Neural cell (in vitro differentiated cells): ENCODE data around the gene TMEM30B. TPM values are rescaled to one million over a fixed set of nuclear protein-coding genes. Genes with fewer than 3 reads are reported as not detected.

Experiments
- H2AFZ ChIP-seq: fragments of 200-600, 300-800 bp; sonication (generic), shearing (Covaris generic); 2 replicates; pipeline ENCODE4 v1.6.0; 2014; ENCODE audit warnings: low read depth, mild to moderate bottlenecking, antibody characterized with exemption, low read length, moderate library complexity
- H3F3A ChIP-seq: fragments of 200-600 bp; shearing (Covaris generic); 2 replicates; pipeline ENCODE4 v1.6.1; 2016; ENCODE audit warnings: mild to moderate bottlenecking, moderate library complexity, mixed read lengths, antibody characterized with exemption, low read length; ENCODE audit not compliant: insufficient read depth, poor library complexity, severe bottlenecking
- H3K27ac ChIP-seq: fragments of 200-600, 300-800 bp; sonication (generic), shearing (Covaris generic); 2 replicates; pipeline ENCODE4 v1.5.1; 2014; ENCODE audit warnings: mild to moderate bottlenecking, low read length, moderate library complexity
- H3K27me3 ChIP-seq: fragments of 300-800, 200-600 bp; sonication (generic), shearing (Covaris generic); 2 replicates; pipeline ENCODE4 v1.6.0; 2014; ENCODE audit warnings: mild to moderate bottlenecking, low read depth, low read length, moderate library complexity; ENCODE audit not compliant: insufficient read depth
- H3K36me3 ChIP-seq: fragments of 300-800, 200-600 bp; sonication (generic), shearing (Covaris generic); 2 replicates; pipeline ENCODE4 v1.5.1; 2014; ENCODE audit warnings: mild to moderate bottlenecking, antibody characterized with exemption, low read length, moderate library complexity; ENCODE audit not compliant: insufficient read depth
- H3K4me2 ChIP-seq: fragments of 300-800, 200-600 bp; sonication (generic), shearing (Covaris generic); 2 replicates; pipeline ENCODE4 v1.6.0; 2014; ENCODE audit warnings: mild to moderate bottlenecking, low read length
- H3K4me3 ChIP-seq: fragments of 300-800, 200-600 bp; sonication (generic), shearing (Covaris generic); 2 replicates; pipeline ENCODE4 v1.5.1; 2014; ENCODE audit warnings: mild to moderate bottlenecking, low read length, moderate library complexity
- H3K79me2 ChIP-seq: fragments of 200-600 bp; shearing (Covaris generic); replicated peaks from 2 replicates; pipeline ENCODE4 v1.6.0; 2014; ENCODE audit warnings: mild to moderate bottlenecking, low read length, moderate library complexity; ENCODE audit not compliant: insufficient read depth
- H3K9ac ChIP-seq: fragments of 300-800, 200-600 bp; sonication (generic), shearing (Covaris generic); 2 replicates; pipeline ENCODE4 v1.6.1; 2016; ENCODE audit warnings: mild to moderate bottlenecking, low read length, mixed read lengths
- H3K9me2 ChIP-seq: fragments of 200-600 bp; shearing (Covaris generic); 2 replicates; pipeline ENCODE4 v1.6.1; 2016; ENCODE audit warnings: mild to moderate bottlenecking, low read length, mixed read lengths; ENCODE audit not compliant: insufficient read depth
- H3K9me3 ChIP-seq: fragments of 200-600, 300-800 bp; sonication (generic), shearing (Covaris generic); 2 replicates; pipeline ENCODE4 v1.6.1; 2016; ENCODE audit warnings: mild to moderate bottlenecking, mixed run types, low read length, moderate library complexity, mixed read lengths
- H4K20me1 ChIP-seq: fragments of 200-600 bp; shearing (Covaris generic); 2 replicates; pipeline ENCODE4 v1.6.1; 2016; ENCODE audit warnings: mild to moderate bottlenecking, mixed run types; ENCODE audit not compliant: insufficient read depth
- CTCF ChIP-seq: fragments of 450-650 bp; IDR thresholded peaks from 2 replicates; pipeline ENCODE4 v1.5.1; 2014; ENCODE audit warnings: antibody characterized with exemption, mild to moderate bottlenecking, moderate library complexity; ENCODE audit not compliant: poor library complexity, severe bottlenecking
- EP300 ChIP-seq: fragments of 450-650 bp; conservative IDR thresholded peaks from 2 replicates; pipeline ENCODE4 v1.6.1; 2014; ENCODE audit warnings: antibody characterized with exemption, mild to moderate bottlenecking, moderate library complexity; ENCODE audit not compliant: poor library complexity, severe bottlenecking
- EZH2 ChIP-seq: fragments of 200-600, 300-800 bp; shearing (Covaris generic), sonication (generic); IDR thresholded peaks from 2 replicates; pipeline ENCODE4 v1.6.1; 2014; ENCODE audit warnings: antibody characterized with exemption, low read length, borderline replicate concordance, mild to moderate bottlenecking; ENCODE audit not compliant: insufficient read depth, poor library complexity, severe bottlenecking
- MXI1 ChIP-seq: fragments of 450-650 bp; conservative IDR thresholded peaks from 2 replicates; pipeline ENCODE4 v1.6.1; 2014; ENCODE audit warnings: antibody characterized with exemption, mild to moderate bottlenecking; ENCODE audit not compliant: poor library complexity, severe bottlenecking
- POLR2AphosphoS5 ChIP-seq: IDR thresholded peaks from 2 replicates; pipeline ENCODE4 v1.6.1; 2012
- RAD21 ChIP-seq: fragments of 450-650 bp; conservative IDR thresholded peaks from 2 replicates; pipeline ENCODE4 v1.6.1; 2014; ENCODE audit warnings: antibody characterized with exemption, mild to moderate bottlenecking, moderate library complexity
- SMC3 ChIP-seq: fragments of 450-650 bp; conservative IDR thresholded peaks from 2 replicates; pipeline ENCODE4 v1.6.1; 2014; ENCODE audit warnings: antibody characterized with exemption, mild to moderate bottlenecking, moderate library complexity; ENCODE audit not compliant: poor library complexity
- TAF1 ChIP-seq: IDR thresholded peaks from 2 replicates; pipeline ENCODE4 v1.6.1; 2012; ENCODE audit warnings: low read depth
- polyA plus RNA-seq: library from polyadenylated mRNA; depleted of rRNA; stranded (reverse); fragments of >200 nt; gene quantifications from 2 replicates; pipeline ENCODE4 v1.2.3, GENCODE V29; 2014
- TF ChIP-seq, protein P1 (sequence below): IDR thresholded peaks from 2 replicates; pipeline ENCODE4 v1.6.1; 2012; ENCODE audit warnings: borderline replicate concordance

The TMEM30B gene
- polyA plus RNA-seq, 1 donor from 2014 or later: 0.28 TPM

DNA sequence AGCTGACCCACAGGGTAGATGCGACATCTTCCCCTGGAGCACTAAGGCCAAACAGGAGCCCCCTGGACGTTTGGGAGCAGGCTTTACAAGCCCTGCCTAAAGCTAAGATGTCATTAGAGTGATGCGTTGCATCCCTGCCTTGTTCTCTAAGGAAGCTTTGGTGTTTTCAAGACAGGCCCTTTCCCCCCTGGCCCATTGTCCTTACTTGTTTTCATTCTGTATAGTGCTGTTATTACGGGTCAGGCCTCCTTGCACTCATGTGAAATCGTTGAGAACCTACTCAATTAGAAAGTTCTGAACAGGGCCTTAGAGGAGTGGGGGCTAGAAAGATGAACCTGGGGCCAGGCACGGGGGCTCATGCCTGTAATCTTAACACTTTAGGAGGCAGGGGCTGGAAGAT lies 38.6 kb upstream of the TMEM30B start:
- H3K79me2 ChIP-seq: no peaks in the 10 kb centered on the region
- no peak overlapping the region for H3K4me3 ChIP-seq
- peaks cover 40% of the 10 kb centered on the region for H3K27me3 ChIP-seq
- no peak overlapping the region for H3K9ac ChIP-seq
- no peaks in the 10 kb centered on the region for H4K20me1 ChIP-seq
- H3K9me2 ChIP-seq: no peaks in the 10 kb centered on the region
- H3F3A ChIP-seq: no peaks in the 10 kb centered on the region
- H3K27ac ChIP-seq: no peak overlapping the region
- TF ChIP-seq EP300 (no peak), POLR2AphosphoS5 (no peak), SMC3 (no peak), EZH2 (no peak)
- H3K4me2 ChIP-seq: no peak overlapping the region
- no peaks in the 10 kb centered on the region for H3K9me3 ChIP-seq
- H3K36me3 ChIP-seq: no peaks in the 10 kb centered on the region
- no peak overlapping the region for H2AFZ ChIP-seq

DNA sequence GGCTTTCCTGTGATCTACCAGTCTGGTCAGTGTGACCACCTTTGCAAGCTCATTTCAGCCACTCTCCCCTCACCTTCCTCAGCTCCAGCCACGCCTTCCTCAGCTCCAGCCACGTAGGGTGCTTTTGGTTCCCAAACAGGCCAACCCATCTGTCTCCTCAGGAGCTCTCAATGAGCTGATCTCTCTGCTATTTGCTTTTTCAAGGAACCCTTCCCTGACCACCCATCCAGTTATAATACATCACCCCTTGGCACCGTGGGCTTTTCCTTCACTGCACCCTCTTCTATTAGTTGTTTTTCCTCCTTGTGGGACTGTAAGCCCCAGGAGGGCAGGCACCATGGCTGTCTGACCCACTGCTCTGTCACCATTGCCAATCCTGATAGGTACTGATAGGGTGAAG lies 37.9 kb upstream of the TMEM30B start:
- H3K27ac ChIP-seq: no peak overlapping the region
- H2AFZ ChIP-seq: no peak overlapping the region
- no peaks in the 10 kb centered on the region for H3K36me3 ChIP-seq
- no peaks in the 10 kb centered on the region for H3F3A ChIP-seq
- H3K9me3 ChIP-seq: no peaks in the 10 kb centered on the region
- H4K20me1 ChIP-seq: no peaks in the 10 kb centered on the region
- H3K27me3 ChIP-seq: peaks cover 36% of the 10 kb centered on the region
- no peak overlapping the region for H3K4me2 ChIP-seq
- TF ChIP-seq CTCF (no peak), EP300 (no peak), SMC3 (no peak), TAF1 (no peak), EZH2 (no peak), RAD21 (no peak), MXI1 (no peak), POLR2AphosphoS5 (no peak)
- TF ChIP-seq, protein P1, sequence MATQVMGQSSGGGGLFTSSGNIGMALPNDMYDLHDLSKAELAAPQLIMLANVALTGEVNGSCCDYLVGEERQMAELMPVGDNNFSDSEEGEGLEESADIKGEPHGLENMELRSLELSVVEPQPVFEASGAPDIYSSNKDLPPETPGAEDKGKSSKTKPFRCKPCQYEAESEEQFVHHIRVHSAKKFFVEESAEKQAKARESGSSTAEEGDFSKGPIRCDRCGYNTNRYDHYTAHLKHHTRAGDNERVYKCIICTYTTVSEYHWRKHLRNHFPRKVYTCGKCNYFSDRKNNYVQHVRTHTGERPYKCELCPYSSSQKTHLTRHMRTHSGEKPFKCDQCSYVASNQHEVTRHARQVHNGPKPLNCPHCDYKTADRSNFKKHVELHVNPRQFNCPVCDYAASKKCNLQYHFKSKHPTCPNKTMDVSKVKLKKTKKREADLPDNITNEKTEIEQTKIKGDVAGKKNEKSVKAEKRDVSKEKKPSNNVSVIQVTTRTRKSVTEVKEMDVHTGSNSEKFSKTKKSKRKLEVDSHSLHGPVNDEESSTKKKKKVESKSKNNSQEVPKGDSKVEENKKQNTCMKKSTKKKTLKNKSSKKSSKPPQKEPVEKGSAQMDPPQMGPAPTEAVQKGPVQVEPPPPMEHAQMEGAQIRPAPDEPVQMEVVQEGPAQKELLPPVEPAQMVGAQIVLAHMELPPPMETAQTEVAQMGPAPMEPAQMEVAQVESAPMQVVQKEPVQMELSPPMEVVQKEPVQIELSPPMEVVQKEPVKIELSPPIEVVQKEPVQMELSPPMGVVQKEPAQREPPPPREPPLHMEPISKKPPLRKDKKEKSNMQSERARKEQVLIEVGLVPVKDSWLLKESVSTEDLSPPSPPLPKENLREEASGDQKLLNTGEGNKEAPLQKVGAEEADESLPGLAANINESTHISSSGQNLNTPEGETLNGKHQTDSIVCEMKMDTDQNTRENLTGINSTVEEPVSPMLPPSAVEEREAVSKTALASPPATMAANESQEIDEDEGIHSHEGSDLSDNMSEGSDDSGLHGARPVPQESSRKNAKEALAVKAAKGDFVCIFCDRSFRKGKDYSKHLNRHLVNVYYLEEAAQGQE: no peak
- no peak overlapping the region for H3K9ac ChIP-seq
- H3K4me3 ChIP-seq: no peak overlapping the region
- H3K9me2 ChIP-seq: no peaks in the 10 kb centered on the region
- H3K79me2 ChIP-seq: no peaks in the 10 kb centered on the region

DNA sequence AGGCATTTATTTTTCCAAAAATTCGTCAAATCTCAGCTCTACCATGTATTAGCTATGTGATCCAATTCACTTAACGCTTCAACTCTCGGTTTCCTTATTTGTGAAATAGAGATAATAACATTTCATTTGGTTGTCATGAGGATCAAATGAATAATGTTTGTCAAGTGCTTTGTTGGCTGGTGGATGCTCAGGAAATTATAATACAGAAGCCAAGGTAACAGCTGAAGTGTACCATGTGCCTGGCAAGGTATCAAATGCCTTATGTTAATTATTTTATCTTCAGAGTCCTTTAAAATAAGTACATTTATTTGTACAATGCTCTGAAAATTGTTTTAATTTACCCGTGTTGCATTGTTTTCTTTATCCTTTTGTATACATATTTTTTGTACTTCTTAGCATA lies 34.2 kb upstream of the TMEM30B start:
- Histone ChIP-seq H3K9me2 (no peaks in the 10 kb centered on the region), H3K9me3 (peaks cover 3% of the 10 kb centered on the region), H2AFZ (no peak overlapping the region), H3K36me3 (no peaks in the 10 kb centered on the region), H3K4me3 (no peak overlapping the region), H3F3A (no peaks in the 10 kb centered on the region), H3K27ac (no peak overlapping the region), H3K4me2 (no peak overlapping the region), H3K79me2 (no peaks in the 10 kb centered on the region), H3K27me3 (no peaks in the 10 kb centered on the region), H4K20me1 (no peaks in the 10 kb centered on the region), H3K9ac (no peak overlapping the region)
- TF ChIP-seq EZH2: no peak
- TF ChIP-seq TAF1: no peak
- TF ChIP-seq EP300: no peak
- TF ChIP-seq, protein P1: no peak
- TF ChIP-seq RAD21: no peak
- TF ChIP-seq CTCF: no peak
- no peak for TF ChIP-seq MXI1
- TF ChIP-seq SMC3: no peak
- no peak for TF ChIP-seq POLR2AphosphoS5
